GM18870 (cell line): ENCODE measurements around the gene EFL1.

Experiments used
- ATAC-seq: cut with Tn5 transposase; IDR thresholded peaks from one replicate; pipeline ENCODE4 v1.9.1; 2021; ENCODE audit warnings: moderate library complexity; ENCODE audit not compliant: unreplicated experiment

EFL1 gene

GRCh38 chr15:82093325-82093724, 169.2 kb downstream of the EFL1 start:
- no peak for ATAC-seq

- ATAC-seq = no peak
Observed at GRCh38 chr15:82091636-82092140, 170.8 kb downstream of the EFL1 start.

GRCh38 chr15:82086243-82086995, 176.1 kb downstream of the EFL1 start:
- no peak for ATAC-seq

- no peak for ATAC-seq
Observed at GRCh38 chr15:82081914-82082762, 180.4 kb downstream of the EFL1 start.

GRCh38 chr15:82080774-82081173, 181.8 kb downstream of the EFL1 start:
- no peak for ATAC-seq
